Mucosa of descending colon (tissue), 3 donors: ENCODE data around the gene EIF2B2. TPM values are rescaled to one million over a fixed set of nuclear protein-coding genes. Genes with fewer than 3 reads are reported as not detected.

Experiments used
- ATAC-seq: fragments of 200-7000 bp; cut with Tn5 transposase; one replicate; pipeline ENCODE4 v1.9.1; 2020; ENCODE audit warnings: mild to moderate bottlenecking, moderate library complexity
- DNase-seq, 3 donors: peaks; one replicate each; pipeline ENCODE4 v3.0.0-alpha.2; 2020
- H3K36me3 ChIP-seq: fragments of 200-600 bp; one replicate; pipeline ENCODE4 v1.8.0; 2021; ENCODE audit warnings: low read depth, mild to moderate bottlenecking
- H3K4me1 ChIP-seq: fragments of 200-600 bp; one replicate; pipeline ENCODE4 v1.8.0; 2021; ENCODE audit warnings: low read depth, mild to moderate bottlenecking
- H3K4me3 ChIP-seq: fragments of 200-600 bp; one replicate; pipeline ENCODE4 v1.8.0; 2021; ENCODE audit warnings: mild to moderate bottlenecking
- H3K9me3 ChIP-seq: fragments of 200-600 bp; one replicate; pipeline ENCODE4 v1.8.0; 2021; ENCODE audit warnings: mild to moderate bottlenecking
- intact Hi-C, 2 donors: fragments of 100-400 bp; cut with DNase I in 1 of 2; cut with micrococcal nuclease in 1 of 2; formaldehyde crosslinking; loops; one replicate each; pipeline versions ENCODE4 v1.11.0 to v1.11.1; 2022; cut with DNase I, micrococcal nuclease
- total RNA-seq, 3 donors: library from RNA; stranded (reverse); fragmentation: NEBNext Ultra II Directional in 2 of 3; extraction: Animal tissue kit (Norgen Biotek cat#: 25700) in 2 of 3; gene quantifications; one replicate each; pipeline versions ENCODE4 v1.2.1 to v1.2.4, GENCODE V29; 2021 to 2023
- TF ChIP-seq, protein P1 (sequence below): fragments of 200-600 bp; IDR thresholded peaks from one replicate; pipeline ENCODE4 v1.8.0; 2022; ENCODE audit warnings: antibody characterized with exemption, mild to moderate bottlenecking
- donor health status: DM: no; HTN: no; CAD: no; lungs with moderate emphysema.
- donor health status: DM: no; HTN: no; CAD: no.
- donor health status: DM: no; HTN: yes; CAD: no.

Gene EIF2B2
- total RNA-seq, 3 donors from 2014 or later, result 40.6 to 50.9 (median 46.3) TPM

DNA sequence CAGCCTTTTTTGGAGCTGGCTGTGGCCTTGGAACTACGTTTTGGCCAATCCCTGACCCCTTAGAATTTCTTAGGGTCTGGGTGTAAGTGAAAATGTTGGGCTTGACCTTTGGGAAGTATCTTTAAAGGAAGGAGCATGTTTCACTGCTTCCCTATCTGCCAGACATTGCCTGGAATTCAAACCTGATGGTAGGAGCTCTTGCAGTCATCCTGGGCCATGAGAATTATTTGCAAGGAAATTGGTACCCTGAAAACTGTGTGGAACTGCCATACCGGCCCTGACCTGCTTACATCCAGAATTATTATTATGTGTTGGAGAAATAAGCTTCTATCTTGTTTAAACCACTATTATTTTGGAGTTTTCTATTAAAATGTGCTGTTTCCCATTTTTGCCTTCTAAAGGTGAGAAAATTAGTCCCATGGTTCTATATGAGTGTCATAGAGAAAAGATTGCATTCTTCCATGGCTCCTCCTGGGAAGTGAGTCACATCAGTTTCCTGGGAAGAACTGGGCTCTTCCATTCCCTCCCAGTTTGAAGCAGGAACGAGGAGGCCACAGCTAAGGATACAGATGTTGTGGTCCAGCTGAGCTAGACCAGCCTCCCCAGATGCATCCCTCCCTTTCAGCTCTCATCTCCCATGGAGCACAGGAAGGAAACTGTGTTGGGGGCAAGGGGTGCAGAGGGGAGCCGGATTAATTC is 37.8 kb upstream of the EIF2B2 start:
- intact Hi-C loops, result no loop called here
- H3K4me3 ChIP-seq, result no peak overlapping the region
- no peaks in the 10 kb centered on the region for H3K4me1 ChIP-seq
- H3K9me3 ChIP-seq, result no peaks in the 10 kb centered on the region
- no peak for DNase-seq
- no peak for ATAC-seq
- TF ChIP-seq, protein P1, sequence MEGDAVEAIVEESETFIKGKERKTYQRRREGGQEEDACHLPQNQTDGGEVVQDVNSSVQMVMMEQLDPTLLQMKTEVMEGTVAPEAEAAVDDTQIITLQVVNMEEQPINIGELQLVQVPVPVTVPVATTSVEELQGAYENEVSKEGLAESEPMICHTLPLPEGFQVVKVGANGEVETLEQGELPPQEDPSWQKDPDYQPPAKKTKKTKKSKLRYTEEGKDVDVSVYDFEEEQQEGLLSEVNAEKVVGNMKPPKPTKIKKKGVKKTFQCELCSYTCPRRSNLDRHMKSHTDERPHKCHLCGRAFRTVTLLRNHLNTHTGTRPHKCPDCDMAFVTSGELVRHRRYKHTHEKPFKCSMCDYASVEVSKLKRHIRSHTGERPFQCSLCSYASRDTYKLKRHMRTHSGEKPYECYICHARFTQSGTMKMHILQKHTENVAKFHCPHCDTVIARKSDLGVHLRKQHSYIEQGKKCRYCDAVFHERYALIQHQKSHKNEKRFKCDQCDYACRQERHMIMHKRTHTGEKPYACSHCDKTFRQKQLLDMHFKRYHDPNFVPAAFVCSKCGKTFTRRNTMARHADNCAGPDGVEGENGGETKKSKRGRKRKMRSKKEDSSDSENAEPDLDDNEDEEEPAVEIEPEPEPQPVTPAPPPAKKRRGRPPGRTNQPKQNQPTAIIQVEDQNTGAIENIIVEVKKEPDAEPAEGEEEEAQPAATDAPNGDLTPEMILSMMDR, result no peak
- no peaks in the 10 kb centered on the region for H3K36me3 ChIP-seq

DNA sequence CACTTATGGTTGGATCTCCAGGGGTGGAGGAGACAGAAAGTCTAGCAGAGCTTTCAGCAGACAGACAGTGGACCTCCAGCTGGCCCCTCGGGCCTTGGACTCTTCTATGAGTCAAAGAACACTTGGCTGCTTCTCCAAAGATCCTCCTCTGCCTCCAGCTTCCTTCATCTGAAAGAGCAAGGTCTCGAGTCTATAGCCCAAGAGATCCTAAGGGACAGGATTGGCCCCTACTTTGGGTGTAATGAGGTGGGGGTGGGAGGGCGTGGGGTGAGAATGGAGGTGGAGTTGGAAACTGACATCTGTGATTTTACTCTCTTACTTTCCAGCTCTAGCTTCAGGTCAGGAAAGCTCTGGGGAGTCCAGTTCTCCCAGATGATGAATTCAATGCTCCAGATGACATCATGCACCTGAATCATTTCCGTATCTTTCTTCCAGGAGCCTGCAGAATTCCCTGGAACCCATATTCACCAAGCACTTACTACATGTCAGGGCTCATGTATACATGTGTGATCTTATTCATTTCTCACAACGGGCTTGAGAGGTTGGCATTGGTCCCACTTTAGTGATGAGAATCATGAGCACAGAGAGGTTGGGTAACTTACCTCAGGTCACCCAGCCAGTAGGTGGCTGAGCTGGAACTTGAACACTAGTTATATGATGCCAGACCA is 37.1 kb upstream of the EIF2B2 start:
- no peak for ATAC-seq
- no peak overlapping the region for H3K4me3 ChIP-seq
- no peaks in the 10 kb centered on the region for H3K4me1 ChIP-seq
- no peaks in the 10 kb centered on the region for H3K36me3 ChIP-seq
- intact Hi-C loops, result no loop called here
- no peak for DNase-seq
- TF ChIP-seq, protein P1, result no peak
- no peaks in the 10 kb centered on the region for H3K9me3 ChIP-seq

DNA sequence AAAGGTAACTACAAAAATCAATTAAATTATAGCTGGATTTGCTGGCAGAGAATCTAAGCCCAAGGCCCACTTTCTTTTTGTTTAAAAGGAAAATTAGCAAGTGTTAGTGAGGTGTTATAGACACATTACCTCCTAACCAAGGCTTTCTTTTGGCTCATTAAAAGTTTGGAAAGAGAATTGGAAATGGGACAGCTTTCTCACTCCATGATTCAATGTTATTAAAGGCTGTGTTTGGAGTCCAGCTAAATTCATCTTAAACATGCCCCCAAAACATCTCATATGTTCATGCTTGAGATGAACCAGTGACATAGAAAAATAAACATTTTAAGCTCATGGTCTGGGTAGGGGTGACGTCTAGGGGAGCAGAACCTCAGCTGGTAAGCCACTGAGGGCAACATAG is 33.9 kb upstream of the EIF2B2 start:
- DNase-seq (no peak), ATAC-seq (no peak)
- intact Hi-C loops, result no loop called here
- H3K4me1 ChIP-seq, result no peaks in the 10 kb centered on the region
- TF ChIP-seq, protein P1, result no peak
- H3K4me3 ChIP-seq, result no peak overlapping the region
- H3K36me3 ChIP-seq, result no peaks in the 10 kb centered on the region
- H3K9me3 ChIP-seq, result no peaks in the 10 kb centered on the region

DNA sequence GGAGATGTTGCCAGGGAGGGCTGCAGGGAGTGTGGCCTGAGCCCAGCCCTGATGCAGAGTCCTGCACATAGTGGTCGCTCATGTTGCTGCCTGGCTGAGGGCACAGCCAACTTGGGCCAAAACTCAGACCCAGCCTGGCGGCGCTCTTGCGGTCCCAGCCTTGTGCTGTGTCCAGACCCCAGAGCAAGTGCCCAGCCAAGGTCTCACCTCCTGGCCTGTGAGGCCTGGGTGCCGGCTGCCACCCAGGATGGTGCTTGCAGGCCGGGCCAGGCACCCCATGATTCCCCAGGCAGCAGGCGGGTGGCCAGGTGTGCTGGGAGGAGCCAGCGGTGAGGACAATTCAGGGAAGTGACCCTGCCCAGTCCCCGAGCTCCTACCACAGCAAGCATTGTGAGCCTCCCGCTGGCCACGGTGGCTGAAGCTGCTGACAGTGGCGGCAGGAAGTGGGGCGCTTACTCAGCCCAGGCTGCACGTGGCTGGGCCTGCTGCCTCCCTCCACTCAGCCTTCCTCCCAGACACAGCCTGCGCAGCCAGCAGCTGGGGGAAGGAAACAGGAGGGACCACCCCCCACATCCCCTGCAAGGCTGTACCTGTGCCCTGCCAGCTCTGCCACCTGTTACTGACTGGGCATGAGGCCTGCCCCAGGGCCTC is 29.6 kb upstream of the EIF2B2 start:
- Histone ChIP-seq H3K4me1 (no peaks in the 10 kb centered on the region), H3K36me3 (no peaks in the 10 kb centered on the region), H3K4me3 (no peak overlapping the region), H3K9me3 (no peaks in the 10 kb centered on the region)
- peak in 2 of 3 donors; percentile 53 to 74 for DNase-seq
- ATAC-seq, result peak; percentile 65
- intact Hi-C loops, result no loop called here
- TF ChIP-seq, protein P1, result no peak

DNA sequence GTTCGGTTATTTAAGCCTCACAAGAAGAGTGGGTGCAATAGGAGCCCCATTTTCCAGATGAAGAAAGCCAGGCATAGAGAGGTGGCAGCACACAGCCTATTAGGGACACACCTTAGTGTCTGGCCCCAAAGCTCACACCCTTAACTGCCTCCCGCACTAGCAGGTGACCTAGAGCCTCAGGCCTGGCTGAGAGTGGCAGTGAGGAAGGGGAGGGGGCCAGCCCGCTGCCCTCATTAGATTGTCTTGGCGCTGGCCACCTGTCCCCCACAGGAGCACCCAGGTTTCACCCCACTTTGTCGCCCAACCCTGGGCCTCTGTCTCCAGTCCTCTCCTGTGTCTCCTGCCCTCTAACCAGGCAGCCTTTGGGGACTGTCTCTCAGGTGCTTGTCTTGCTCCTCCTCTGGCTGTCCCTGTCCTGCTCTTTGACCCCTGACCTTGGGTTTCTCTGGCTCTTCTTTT is 28.8 kb upstream of the EIF2B2 start:
- peak; percentile 55 for ATAC-seq
- no peaks in the 10 kb centered on the region for H3K36me3 ChIP-seq
- H3K4me1 ChIP-seq, result no peaks in the 10 kb centered on the region
- DNase-seq, result no peak
- intact Hi-C loops, result no loop called here
- H3K9me3 ChIP-seq, result no peaks in the 10 kb centered on the region
- TF ChIP-seq, protein P1, result no peak
- H3K4me3 ChIP-seq, result no peak overlapping the region
